IPS-NIHi7 (cell line): ENCODE results near the gene RSRC2.
"Not testable (repeated sequence)": the region's sequence is repeated elsewhere in the genome, so short reads cannot be mapped to it uniquely, and the experiment has no call there.

ENCODE experiments used
- DNase-seq: peaks from one replicate; pipeline ENCODE4 v3.0.0; 2012; ENCODE audit warnings: mixed read lengths; ENCODE audit errors: extremely low spot score

The RSRC2 gene

GRCh38 chr12:122526683-122527477 lies at the start of gene RSRC2, which contains the start of gene KNTC1:
TSS of gene RSRC2 (minus strand) at chr12:122526936. CDS start at chr12:122526853, 83 bp downstream.
TSS of gene KNTC1 (plus strand) at chr12:122527249. CDS start at chr12:122530064, 2,815 bp downstream.
- DNase-seq: peak; percentile 99

- no peak for DNase-seq
These were observed 45.1 kb upstream of the RSRC2 start for GRCh38 chr12:122571821-122572220.

- not testable (repeated sequence) for DNase-seq
These were observed 43.3 kb upstream of the RSRC2 start for GRCh38 chr12:122570006-122570405.

- no peak for DNase-seq
These were observed 42.6 kb upstream of the RSRC2 start for GRCh38 chr12:122569288-122569687.

GRCh38 chr12:122566816-122567215 lies 40.1 kb upstream of the RSRC2 start:
- not testable (repeated sequence) for DNase-seq

- no peak for DNase-seq
These were observed 36.6 kb upstream of the RSRC2 start for GRCh38 chr12:122563361-122563760.

- no peak for DNase-seq
These were observed 33.4 kb upstream of the RSRC2 start for GRCh38 chr12:122560138-122560537.

GRCh38 chr12:122558745-122559641 lies 32.3 kb upstream of the RSRC2 start:
- no peak for DNase-seq

- DNase-seq: no peak
These were observed 20.6 kb upstream of the RSRC2 start for GRCh38 chr12:122547330-122547729.

GRCh38 chr12:122545855-122546254 lies 19.1 kb upstream of the RSRC2 start:
- no peak for DNase-seq

- no peak for DNase-seq
These were observed 17.8 kb upstream of the RSRC2 start for GRCh38 chr12:122544537-122544936.

- no peak for DNase-seq
These were observed 11.8 kb upstream of the RSRC2 start for GRCh38 chr12:122538496-122538895.

GRCh38 chr12:122537021-122537420 lies 10.3 kb upstream of the RSRC2 start:
- no peak for DNase-seq

- no peak for DNase-seq
These were observed 7.1 kb upstream of the RSRC2 start for GRCh38 chr12:122533856-122534255.

- DNase-seq: no peak
These were observed 2.3 kb upstream of the RSRC2 start for GRCh38 chr12:122528992-122529391.

- no peak for DNase-seq
These were observed 1.8 kb upstream of the RSRC2 start for GRCh38 chr12:122528582-122528981.

- peak; percentile 38 for DNase-seq
These were observed 775 bp upstream of the RSRC2 start for GRCh38 chr12:122527478-122527944.

GRCh38 chr12:122523846-122524718 lies 2.7 kb downstream of the RSRC2 start:
- DNase-seq: no peak

- DNase-seq: no peak
These were observed 3.5 kb downstream of the RSRC2 start for GRCh38 chr12:122523280-122523679.

- no peak for DNase-seq
These were observed 6.1 kb downstream of the RSRC2 start for GRCh38 chr12:122520676-122521075.

- DNase-seq: no peak
These were observed 7.3 kb downstream of the RSRC2 start for GRCh38 chr12:122519418-122519817.
